K562 (cell line): ENCODE results near the gene PSPH. TPM values are rescaled to one million over a fixed set of nuclear protein-coding genes. Genes with fewer than 3 reads are reported as not detected.

ENCODE experiments used
- AFF4 ChIP-seq: sonication (generic); formaldehyde crosslinking; IDR thresholded peaks from 2 replicates; pipeline ENCODE4 v1.8.0; 2023; ENCODE audit warnings: mild to moderate bottlenecking, missing genetic modification reagents
- BRF1 ChIP-seq: IDR thresholded peaks from 3 replicates; pipeline ENCODE4 v1.6.1; 2011; ENCODE audit warnings: borderline replicate concordance, mild to moderate bottlenecking; ENCODE audit not compliant: insufficient read length; ENCODE audit errors: extremely low read depth
- E2F3 ChIP-seq: fragments of 250-450 bp; sonication (Bioruptor Pico); IDR thresholded peaks from 2 replicates; pipeline ENCODE4 v1.4.0; 2020; ENCODE audit warnings: mild to moderate bottlenecking
- ETV1 ChIP-seq: fragments of 450-650 bp; conservative IDR thresholded peaks from 2 replicates; pipeline ENCODE4 v1.6.1; 2016; ENCODE audit warnings: missing genetic modification characterization, control low read depth, low read depth, missing compliant biosample characterization
- FOXA3 ChIP-seq, 2 experiments: fragments of 450-650 bp in 1 of 2; sonication (generic) in 1 of 2; formaldehyde crosslinking; IDR thresholded peaks in 1 of 2; conservative IDR thresholded peaks in 1 of 2; 2 replicates each; pipeline versions ENCODE4 v1.4.0 to v1.8.0; 2020 to 2022; ENCODE audit warnings: mild to moderate bottlenecking in 2 of 2, missing genetic modification reagents in 1 of 2
- MBD1 ChIP-seq: fragments of 250-450 bp; sonication (Bioruptor Pico); IDR thresholded peaks from 2 replicates; pipeline ENCODE4 v1.8.0; 2022; ENCODE audit warnings: inconsistent platforms
- MLLT1 ChIP-seq, 2 experiments: fragments of 450-650 bp; IDR thresholded peaks; 2 replicates each; pipeline ENCODE4 v1.6.1; 2016
- NFE2 ChIP-seq: IDR thresholded peaks from 2 replicates; pipeline ENCODE4 v1.6.1; 2014; ENCODE audit warnings: antibody characterized with exemption, low read depth
- PRMT5 ChIP-seq: sonication (generic); formaldehyde crosslinking; IDR thresholded peaks from 2 replicates; pipeline ENCODE4 v1.5.0; 2020; ENCODE audit warnings: missing genetic modification reagents
- STAG1 ChIP-seq: sonication (generic); formaldehyde crosslinking; IDR thresholded peaks from 2 replicates; pipeline ENCODE4 v1.5.0; 2020; ENCODE audit warnings: missing genetic modification reagents, borderline replicate concordance
- TSHZ1 ChIP-seq: fragments of 250-450 bp; sonication (Bioruptor Pico); IDR thresholded peaks from 2 replicates; pipeline ENCODE4 v1.4.0; 2020; ENCODE audit warnings: mild to moderate bottlenecking, moderate library complexity
- ZNF398 ChIP-seq: fragments of 250-450 bp; sonication (Bioruptor Pico); IDR thresholded peaks from 2 replicates; pipeline ENCODE4 v1.8.0; 2021; ENCODE audit warnings: moderate library complexity, mild to moderate bottlenecking, inconsistent platforms
- ZNF583 ChIP-seq: fragments of 250-450 bp; sonication (Bioruptor Pico); IDR thresholded peaks from 2 replicates; pipeline ENCODE4 v1.4.0; 2020
- ZNF589 ChIP-seq: fragments of 200-800 bp; sonication (Bioruptor generic); IDR thresholded peaks from 2 replicates; pipeline ENCODE4 v1.6.1; 2016; ENCODE audit warnings: low read depth, missing genetic modification characterization, missing compliant biosample characterization
- polyA plus RNA-seq, 8 experiments: library from polyadenylated mRNA; depleted of rRNA in 4 of 8; stranded (reverse) in 5 of 8; unstranded in 3 of 8; fragments of >200 nt; fragmentation: Nextera tagmentation in 2 of 8; fragmentation: Illumina TruSeq in 1 of 8; extraction: Ambion mirVana in 2 of 8; extraction: Trizol in 1 of 8; gene quantifications; 2 replicates each; pipeline versions ENCODE4 v1.2.1 to v1.2.3, GENCODE V29; 2011 to 2014; ENCODE audit warnings: inconsistent platforms in 1 of 8, missing spikeins in 1 of 8
- total RNA-seq, 7 experiments: library from RNA; depleted of rRNA in 6 of 7; stranded (reverse); fragments of >200 nt in 6 of 7; fragmentation: Illumina TruSeq in 2 of 7; extraction: Trizol in 2 of 7; gene quantifications; 2 replicates each; pipeline versions ENCODE4 v1.2.1 to v1.2.3, GENCODE V29; 2011 to 2021; ENCODE audit warnings: low replicate concordance in 1 of 7

Gene PSPH
- total and polyA plus RNA-seq, 9 of the 15 experiments (the other 6 are each of a cell fraction or from before 2014, with no cell fraction given): 6.3 to 46.8 (median 20.2) TPM

GRCh38 chr7:56074371-56074791, 23.1 kb upstream of the PSPH start (continued):
- TF ChIP-seq E2F3: no peak
- TF ChIP-seq BRF1: no peak
- no peak for TF ChIP-seq ZNF583 (CRISPR knock-in tag)
- no peak for TF ChIP-seq FOXA3 (CRISPR knock-in tag; conservative IDR thresholded peaks at IDR 0.05 in 1 of 2, IDR thresholded peaks at IDR 0.05 in 1 of 2)
- no peak for TF ChIP-seq TSHZ1 (CRISPR knock-in tag)
- no peak for TF ChIP-seq PRMT5 (CRISPR knock-in tag)
- TF ChIP-seq AFF4 (CRISPR knock-in tag): no peak
- TF ChIP-seq ZNF589 (CRISPR knock-in tag): no peak
- TF ChIP-seq MLLT1 (IDR thresholded peaks at IDR 0.05): peak in 1 of 2 experiments; percentile 75; a peak in 1 of 4 replicates
- no peak for TF ChIP-seq ZNF398 (CRISPR knock-in tag)
- TF ChIP-seq NFE2: 0 out of 2 replicates have a peak, but pooled peaks have one; percentile 12
- TF ChIP-seq ETV1 (tag): peak; percentile 50; the same call in 1 of the 2 replicates
- TF ChIP-seq MBD1 (CRISPR knock-in tag): 0 out of 2 replicates have a peak, but pooled peaks have one; percentile 48
- peak; percentile 22; the same call in 1 of the 2 replicates for TF ChIP-seq STAG1 (CRISPR knock-in tag)
